ENCODE data around the gene NAGLU. TPM values are rescaled to one million over a fixed set of nuclear protein-coding genes. Genes with fewer than 3 reads are reported as not detected.

Gene NAGLU
- total RNA-seq, 3 donors from 2014 or later: 42.9 to 101 (median 48.4) TPM

Other genes with a start within 250 kb of the NAGLU start
- gene STAT5A, start 247.7 kb upstream of the NAGLU start, total RNA-seq: 100 to 1,000 TPM in 1 of 3 donors, 10 to 100 TPM in 2; 72.8 to 363 (median 78.9) TPM
- gene STAT3, start 147.8 kb upstream of the NAGLU start, total RNA-seq: 100 to 1,000 TPM; 193 to 322 (median 238) TPM
- 100 to 1,000 TPM; 288 to 554 (median 306) TPM for gene CAVIN1, start 113.0 kb upstream of the NAGLU start, total RNA-seq
- 10 to 100 TPM; 53.1 to 74.5 (median 60.0) TPM for gene ATP6V0A1, start 77.4 kb upstream of the NAGLU start, total RNA-seq
- 1 to 10 TPM; 1.2 to 5.6 (median 1.8) TPM for gene HSD17B1, start 16.7 kb downstream of the NAGLU start, total RNA-seq
- 10 to 100 TPM; 21.4 to 48.1 (median 26.9) TPM for gene COASY, start 25.9 kb downstream of the NAGLU start, total RNA-seq
- gene MLX, start 30.9 kb downstream of the NAGLU start, total RNA-seq: 10 to 100 TPM; 27.2 to 49.8 (median 39.4) TPM
- gene PSMC3IP, start 41.5 kb downstream of the NAGLU start, total RNA-seq: 1 to 10 TPM; 3.3 to 4.2 (median 3.5) TPM
- 10 to 100 TPM; 58.7 to 85.8 (median 62.4) TPM for gene RETREG3, start 73.1 kb downstream of the NAGLU start, total RNA-seq
- gene TUBG1, start 73.4 kb downstream of the NAGLU start, total RNA-seq: 10 to 100 TPM; 20.5 to 34.4 (median 22.8) TPM
- gene TUBG2, start 123.0 kb downstream of the NAGLU start, total RNA-seq: 10 to 100 TPM; 19.2 to 27.9 (median 26.1) TPM
- 10 to 100 TPM; 15.4 to 32.2 (median 24.6) TPM for gene PLEKHH3, start 140.8 kb downstream of the NAGLU start, total RNA-seq
- 1 to 10 TPM; 1.6 to 4.6 (median 1.9) TPM for gene CCR10, start 145.6 kb downstream of the NAGLU start, total RNA-seq
- gene CNTNAP1, start 146.3 kb downstream of the NAGLU start, total RNA-seq: 1 to 10 TPM; 1.8 to 4.9 (median 3.7) TPM
- gene EZH1, start 208.8 kb downstream of the NAGLU start, total RNA-seq: 10 to 100 TPM; 50.8 to 91.1 (median 70.1) TPM
- 100 to 1,000 TPM in 1 of 3 donors, 10 to 100 TPM in 2; 17.9 to 245 (median 29.5) TPM for gene RAMP2, start 225.0 kb downstream of the NAGLU start, total RNA-seq
- gene VPS25, start 237.2 kb downstream of the NAGLU start, total RNA-seq: 10 to 100 TPM; 53.4 to 70.4 (median 61.9) TPM
- 1 to 10 TPM in 1 of 3 donors, under 1 TPM in 2; 0.16 to 4.1 (median 0.66) TPM for gene WNK4, start 244.4 kb downstream of the NAGLU start, total RNA-seq